ENCODE results near the gene KDM8. TPM values are rescaled to one million over a fixed set of nuclear protein-coding genes. Genes with fewer than 3 reads are reported as not detected.

Gene KDM8
- total and polyA plus RNA-seq, 9 of the 15 experiments (the other 6 are each of a cell fraction or from before 2014, with no cell fraction given) = 0.61 to 9.1 (median 5.4) TPM

GRCh38 chr16:27242868-27243590 is 39.7 kb downstream of the KDM8 start (continued):
- TF ChIP-seq PBX2 (CRISPR knock-in tag; IDR thresholded peaks at IDR 0.05; ENCODE audit: low read depth) (peak; percentile 75), PBX2 (tag; conservative IDR thresholded peaks at IDR 0.05; ENCODE audit: low read depth) (peak; percentile 95), ETV1 (tag; conservative IDR thresholded peaks at IDR 0.05; ENCODE audit: low read depth) (peak; percentile 82), DPF2 (IDR thresholded peaks at IDR 0.05) (0 out of 2 replicates have a peak, but pooled peaks have one; percentile 10), SPI1 (IDR thresholded peaks at IDR 0.05; ENCODE audit: borderline replicate concordance, low read depth, low read length) (0 out of 2 replicates have a peak, but pooled peaks have one; percentile 1), ZNF175 (CRISPR knock-in tag; IDR thresholded peaks at IDR 0.05; ENCODE audit: low read depth) (0 out of 2 replicates have a peak, but pooled peaks have one; percentile 11), LEF1 (IDR thresholded peaks at IDR 0.05) (peak; percentile 22; the same call in 1 of the 2 replicates), ZNF311 (CRISPR knock-in tag; IDR thresholded peaks at IDR 0.05) (peak; percentile 61; the same call in 1 of the 2 replicates), DMBX1 (CRISPR knock-in tag; IDR thresholded peaks at IDR 0.05; ENCODE audit: borderline replicate concordance) (no peak), ZNF551 (CRISPR knock-in tag; IDR thresholded peaks at IDR 0.05) (no peak), PKNOX1 (IDR thresholded peaks at IDR 0.05) (peak; percentile 97), JUND (IDR thresholded peaks at IDR 0.05; ENCODE audit: borderline replicate concordance, low read depth, low read length) (no peak), JUND (tag; IDR thresholded peaks at IDR 0.05; ENCODE audit: borderline replicate concordance, low read depth, low read length) (peak; percentile 54; the same call in 1 of the 3 replicates), HIVEP1 (CRISPR knock-in tag; IDR thresholded peaks at IDR 0.05) (0 out of 2 replicates have a peak, but pooled peaks have one; percentile 31)
- TF ChIP-seq, protein P1, sequence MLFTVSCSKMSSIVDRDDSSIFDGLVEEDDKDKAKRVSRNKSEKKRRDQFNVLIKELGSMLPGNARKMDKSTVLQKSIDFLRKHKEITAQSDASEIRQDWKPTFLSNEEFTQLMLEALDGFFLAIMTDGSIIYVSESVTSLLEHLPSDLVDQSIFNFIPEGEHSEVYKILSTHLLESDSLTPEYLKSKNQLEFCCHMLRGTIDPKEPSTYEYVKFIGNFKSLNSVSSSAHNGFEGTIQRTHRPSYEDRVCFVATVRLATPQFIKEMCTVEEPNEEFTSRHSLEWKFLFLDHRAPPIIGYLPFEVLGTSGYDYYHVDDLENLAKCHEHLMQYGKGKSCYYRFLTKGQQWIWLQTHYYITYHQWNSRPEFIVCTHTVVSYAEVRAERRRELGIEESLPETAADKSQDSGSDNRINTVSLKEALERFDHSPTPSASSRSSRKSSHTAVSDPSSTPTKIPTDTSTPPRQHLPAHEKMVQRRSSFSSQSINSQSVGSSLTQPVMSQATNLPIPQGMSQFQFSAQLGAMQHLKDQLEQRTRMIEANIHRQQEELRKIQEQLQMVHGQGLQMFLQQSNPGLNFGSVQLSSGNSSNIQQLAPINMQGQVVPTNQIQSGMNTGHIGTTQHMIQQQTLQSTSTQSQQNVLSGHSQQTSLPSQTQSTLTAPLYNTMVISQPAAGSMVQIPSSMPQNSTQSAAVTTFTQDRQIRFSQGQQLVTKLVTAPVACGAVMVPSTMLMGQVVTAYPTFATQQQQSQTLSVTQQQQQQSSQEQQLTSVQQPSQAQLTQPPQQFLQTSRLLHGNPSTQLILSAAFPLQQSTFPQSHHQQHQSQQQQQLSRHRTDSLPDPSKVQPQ (CRISPR knock-in tag; IDR thresholded peaks at IDR 0.05; ENCODE audit: borderline replicate concordance) = no peak
- TF ChIP-seq, protein P2, sequence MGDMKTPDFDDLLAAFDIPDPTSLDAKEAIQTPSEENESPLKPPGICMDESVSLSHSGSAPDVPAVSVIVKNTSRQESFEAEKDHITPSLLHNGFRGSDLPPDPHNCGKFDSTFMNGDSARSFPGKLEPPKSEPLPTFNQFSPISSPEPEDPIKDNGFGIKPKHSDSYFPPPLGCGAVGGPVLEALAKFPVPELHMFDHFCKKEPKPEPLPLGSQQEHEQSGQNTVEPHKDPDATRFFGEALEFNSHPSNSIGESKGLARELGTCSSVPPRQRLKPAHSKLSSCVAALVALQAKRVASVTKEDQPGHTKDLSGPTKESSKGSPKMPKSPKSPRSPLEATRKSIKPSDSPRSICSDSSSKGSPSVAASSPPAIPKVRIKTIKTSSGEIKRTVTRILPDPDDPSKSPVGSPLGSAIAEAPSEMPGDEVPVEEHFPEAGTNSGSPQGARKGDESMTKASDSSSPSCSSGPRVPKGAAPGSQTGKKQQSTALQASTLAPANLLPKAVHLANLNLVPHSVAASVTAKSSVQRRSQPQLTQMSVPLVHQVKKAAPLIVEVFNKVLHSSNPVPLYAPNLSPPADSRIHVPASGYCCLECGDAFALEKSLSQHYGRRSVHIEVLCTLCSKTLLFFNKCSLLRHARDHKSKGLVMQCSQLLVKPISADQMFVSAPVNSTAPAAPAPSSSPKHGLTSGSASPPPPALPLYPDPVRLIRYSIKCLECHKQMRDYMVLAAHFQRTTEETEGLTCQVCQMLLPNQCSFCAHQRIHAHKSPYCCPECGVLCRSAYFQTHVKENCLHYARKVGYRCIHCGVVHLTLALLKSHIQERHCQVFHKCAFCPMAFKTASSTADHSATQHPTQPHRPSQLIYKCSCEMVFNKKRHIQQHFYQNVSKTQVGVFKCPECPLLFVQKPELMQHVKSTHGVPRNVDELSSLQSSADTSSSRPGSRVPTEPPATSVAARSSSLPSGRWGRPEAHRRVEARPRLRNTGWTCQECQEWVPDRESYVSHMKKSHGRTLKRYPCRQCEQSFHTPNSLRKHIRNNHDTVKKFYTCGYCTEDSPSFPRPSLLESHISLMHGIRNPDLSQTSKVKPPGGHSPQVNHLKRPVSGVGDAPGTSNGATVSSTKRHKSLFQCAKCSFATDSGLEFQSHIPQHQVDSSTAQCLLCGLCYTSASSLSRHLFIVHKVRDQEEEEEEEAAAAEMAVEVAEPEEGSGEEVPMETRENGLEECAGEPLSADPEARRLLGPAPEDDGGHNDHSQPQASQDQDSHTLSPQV (IDR thresholded peaks at IDR 0.05) = 0 out of 2 replicates have a peak, but pooled peaks have one; percentile 14

Measured in K562 (cell line).